DOHH2 (cell line): ENCODE data around the gene BSN.

Experiments used
- CTCF ChIP-seq: fragments of 200-600 bp; sonication (generic); IDR thresholded peaks from one replicate; pipeline ENCODE4 v1.5.1; 2014; ENCODE audit warnings: antibody characterized with exemption, mild to moderate bottlenecking, low read depth, low read length; ENCODE audit not compliant: poor library complexity, severe bottlenecking
- EZH2phosphoT487 ChIP-seq: fragments of 200-600 bp; sonication (generic); IDR thresholded peaks from 2 replicates; pipeline ENCODE4 v1.6.1; 2017; ENCODE audit warnings: borderline replicate concordance, mild to moderate bottlenecking, antibody characterized with exemption, low read length, moderate library complexity, mixed read lengths

- no peak for TF ChIP-seq CTCF
- no peak for TF ChIP-seq EZH2phosphoT487
Observed at GRCh38 chr3:49529567-49529966, 24.7 kb upstream of the BSN start.
